Loucy (cell line): ENCODE results near the gene COL6A1.

ENCODE experiments used
- H2AFZ ChIP-seq: fragments of 200-600 bp; sonication (generic); 2 replicates; pipeline ENCODE4 v1.6.0; 2016; ENCODE audit warnings: antibody characterized with exemption, mild to moderate bottlenecking, low read length, moderate library complexity
- H3F3A ChIP-seq: fragments of 200-600 bp; 2 replicates; pipeline ENCODE4 v1.6.0; 2016; ENCODE audit warnings: antibody characterized with exemption, low read depth, mild to moderate bottlenecking
- H3K27me3 ChIP-seq: fragments of 200-600 bp; sonication (generic); 2 replicates; pipeline ENCODE4 v1.6.1; 2014; ENCODE audit warnings: low read length, mild to moderate bottlenecking; ENCODE audit not compliant: insufficient read depth, poor library complexity, severe bottlenecking
- H3K36me3 ChIP-seq: fragments of 200-600 bp; sonication (generic); 2 replicates; pipeline ENCODE4 v1.6.1; 2016; ENCODE audit warnings: low read length; ENCODE audit not compliant: insufficient read depth
- H3K4me1 ChIP-seq: fragments of 200-600 bp; sonication (generic); 2 replicates; pipeline ENCODE4 v1.5.1; 2014; ENCODE audit warnings: low read length, mild to moderate bottlenecking; ENCODE audit not compliant: insufficient read depth, poor library complexity, severe bottlenecking
- H3K4me2 ChIP-seq: fragments of 200-600 bp; sonication (generic); 2 replicates; pipeline ENCODE4 v1.6.0; 2014; ENCODE audit warnings: antibody characterized with exemption, low read length, low read depth, mild to moderate bottlenecking; ENCODE audit not compliant: poor library complexity, severe bottlenecking
- H3K4me3 ChIP-seq: fragments of 200-600 bp; sonication (generic); 2 replicates; pipeline ENCODE4 v1.5.1; 2014; ENCODE audit warnings: low read length, mild to moderate bottlenecking, mixed read lengths; ENCODE audit not compliant: poor library complexity, severe bottlenecking
- H3K79me2 ChIP-seq: fragments of 200-600 bp; sonication (generic); 2 replicates; pipeline ENCODE4 v1.6.1; 2014; ENCODE audit warnings: low read length; ENCODE audit not compliant: insufficient read depth
- H3K9ac ChIP-seq: fragments of 200-600 bp; sonication (generic); 2 replicates; pipeline ENCODE4 v1.6.0; 2014; ENCODE audit warnings: mild to moderate bottlenecking, low read depth, low read length, moderate library complexity; ENCODE audit not compliant: poor library complexity, severe bottlenecking
- H3K9me2 ChIP-seq: fragments of 200-600 bp; sonication (generic); replicated peaks from 2 replicates; pipeline ENCODE4 v1.6.1; 2016; ENCODE audit warnings: low read depth, low read length, mixed read lengths
- H3K9me3 ChIP-seq: fragments of 200-600 bp; sonication (generic); 2 replicates; pipeline ENCODE4 v1.6.1; 2014; ENCODE audit warnings: mild to moderate bottlenecking, antibody characterized with exemption, low read length, low read depth; ENCODE audit not compliant: insufficient read depth
- H4K20me1 ChIP-seq: fragments of 200-600 bp; sonication (generic); 2 replicates; pipeline ENCODE4 v1.6.0; 2014; ENCODE audit warnings: antibody characterized with exemption, low read length, mild to moderate bottlenecking; ENCODE audit not compliant: insufficient read depth, poor library complexity, severe bottlenecking
- CTCF ChIP-seq: fragments of 200-600 bp; sonication (generic); conservative IDR thresholded peaks from 2 replicates; pipeline ENCODE4 v1.5.1; 2014; ENCODE audit warnings: mild to moderate bottlenecking, antibody characterized with exemption, low read length
- EZH2phosphoT487 ChIP-seq: fragments of 200-600 bp; IDR thresholded peaks from 2 replicates; pipeline ENCODE4 v1.6.1; 2018; ENCODE audit warnings: antibody characterized with exemption, mild to moderate bottlenecking, moderate library complexity, borderline replicate concordance

COL6A1 gene

GRCh38 chr21:45940091-45940490, 41.5 kb upstream of the COL6A1 start:
- Histone ChIP-seq H3K9me3 (peaks cover 16% of the 10 kb centered on the region; the same call in 1 of the 2 replicates), H3K36me3 (no peaks in the 10 kb centered on the region), H3K9me2 (no peaks in the 10 kb centered on the region), H3K79me2 (no peaks in the 10 kb centered on the region), H3F3A (no peaks in the 10 kb centered on the region), H4K20me1 (no peaks in the 10 kb centered on the region), H3K4me3 (no peak overlapping the region), H3K9ac (no peak overlapping the region), H3K27me3 (no peaks in the 10 kb centered on the region), H3K4me1 (no peaks in the 10 kb centered on the region), H3K4me2 (no peak overlapping the region), H2AFZ (no peak overlapping the region)
- TF ChIP-seq EZH2phosphoT487 (no peak), CTCF (no peak)

- H3K4me2 ChIP-seq, result no peak overlapping the region
- no peaks in the 10 kb centered on the region for H4K20me1 ChIP-seq
- H3K9me2 ChIP-seq, result no peaks in the 10 kb centered on the region
- no peak overlapping the region for H3K4me3 ChIP-seq
- no peaks in the 10 kb centered on the region for H3K27me3 ChIP-seq
- no peaks in the 10 kb centered on the region for H3K79me2 ChIP-seq
- H3F3A ChIP-seq, result no peaks in the 10 kb centered on the region
- H3K36me3 ChIP-seq, result no peaks in the 10 kb centered on the region
- no peak for TF ChIP-seq CTCF
- TF ChIP-seq EZH2phosphoT487, result no peak
- H2AFZ ChIP-seq, result no peak overlapping the region
- peaks cover 9% of the 10 kb centered on the region; the same call in 1 of the 2 replicates for H3K9me3 ChIP-seq
- no peaks in the 10 kb centered on the region for H3K4me1 ChIP-seq
- H3K9ac ChIP-seq, result no peak overlapping the region
Observed at GRCh38 chr21:45940621-45941337, 40.8 kb upstream of the COL6A1 start.

GRCh38 chr21:45941338-45941710, 40.2 kb upstream of the COL6A1 start:
- no peaks in the 10 kb centered on the region for H3K79me2 ChIP-seq
- no peaks in the 10 kb centered on the region for H4K20me1 ChIP-seq
- TF ChIP-seq CTCF, result no peak
- no peak for TF ChIP-seq EZH2phosphoT487
- H3F3A ChIP-seq, result no peaks in the 10 kb centered on the region
- H3K4me3 ChIP-seq, result no peak overlapping the region
- no peaks in the 10 kb centered on the region for H3K4me1 ChIP-seq
- H3K9me2 ChIP-seq, result no peaks in the 10 kb centered on the region
- H3K4me2 ChIP-seq, result no peak overlapping the region
- no peak overlapping the region for H3K9ac ChIP-seq
- peaks cover 3% of the 10 kb centered on the region; the same call in 1 of the 2 replicates for H3K9me3 ChIP-seq
- H3K27me3 ChIP-seq, result no peaks in the 10 kb centered on the region
- H3K36me3 ChIP-seq, result no peaks in the 10 kb centered on the region
- H2AFZ ChIP-seq, result no peak overlapping the region
